ENCODE data around the gene TCF3. TPM values are rescaled to one million over a fixed set of nuclear protein-coding genes. Genes with fewer than 3 reads are reported as not detected.

TCF3 gene
- total RNA-seq, 2 donors from 2014 or later: 18.5 to 28.7 TPM

- no peak for DNase-seq (ENCODE audit: low spot score)
- TF ChIP-seq, protein P1, sequence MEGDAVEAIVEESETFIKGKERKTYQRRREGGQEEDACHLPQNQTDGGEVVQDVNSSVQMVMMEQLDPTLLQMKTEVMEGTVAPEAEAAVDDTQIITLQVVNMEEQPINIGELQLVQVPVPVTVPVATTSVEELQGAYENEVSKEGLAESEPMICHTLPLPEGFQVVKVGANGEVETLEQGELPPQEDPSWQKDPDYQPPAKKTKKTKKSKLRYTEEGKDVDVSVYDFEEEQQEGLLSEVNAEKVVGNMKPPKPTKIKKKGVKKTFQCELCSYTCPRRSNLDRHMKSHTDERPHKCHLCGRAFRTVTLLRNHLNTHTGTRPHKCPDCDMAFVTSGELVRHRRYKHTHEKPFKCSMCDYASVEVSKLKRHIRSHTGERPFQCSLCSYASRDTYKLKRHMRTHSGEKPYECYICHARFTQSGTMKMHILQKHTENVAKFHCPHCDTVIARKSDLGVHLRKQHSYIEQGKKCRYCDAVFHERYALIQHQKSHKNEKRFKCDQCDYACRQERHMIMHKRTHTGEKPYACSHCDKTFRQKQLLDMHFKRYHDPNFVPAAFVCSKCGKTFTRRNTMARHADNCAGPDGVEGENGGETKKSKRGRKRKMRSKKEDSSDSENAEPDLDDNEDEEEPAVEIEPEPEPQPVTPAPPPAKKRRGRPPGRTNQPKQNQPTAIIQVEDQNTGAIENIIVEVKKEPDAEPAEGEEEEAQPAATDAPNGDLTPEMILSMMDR (IDR thresholded peaks at IDR 0.05): no peak
Measured at GRCh38 chr19:1655131-1655981, 2.9 kb upstream of the TCF3 start.

DNA sequence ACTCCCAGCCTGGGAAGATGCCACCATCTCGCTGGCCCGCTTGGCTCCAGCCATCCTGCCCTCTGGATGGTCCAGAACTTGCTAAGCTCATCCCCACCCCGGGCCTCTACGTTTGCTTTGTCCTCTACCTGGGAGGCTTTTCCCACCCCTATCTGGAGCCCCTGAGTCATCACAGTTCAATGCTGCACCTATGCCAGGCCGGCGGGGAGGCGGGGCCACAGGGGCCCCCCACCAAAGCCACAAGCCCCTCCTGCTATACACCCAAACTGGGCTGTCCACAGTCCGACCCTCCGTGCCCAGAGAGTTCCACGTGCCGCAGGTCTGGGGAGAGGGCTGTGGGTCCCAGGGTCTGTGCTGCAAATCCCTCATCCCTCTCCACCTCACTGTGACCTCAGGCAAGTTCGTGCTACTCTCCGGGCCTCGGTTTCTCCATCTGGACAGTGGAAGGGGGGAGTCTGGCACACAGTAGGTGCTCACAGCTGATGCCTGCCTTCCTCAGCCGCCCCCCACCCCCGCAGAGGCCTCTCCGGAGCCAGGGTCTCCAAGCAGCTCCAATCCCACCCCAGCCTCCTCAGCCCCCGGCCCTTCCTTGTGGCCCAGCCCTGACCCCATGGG lies 1.9 kb upstream of the TCF3 start:
- H3K36me3 ChIP-seq: no peaks in the 10 kb centered on the region
- H3K9me3 ChIP-seq: no peaks in the 10 kb centered on the region
- H3K4me1 ChIP-seq: peaks cover 0 to 20% of the 10 kb centered on the region in 2 donors
- H3K27ac ChIP-seq: no peak overlapping the region
- H3K4me3 ChIP-seq: no peak overlapping the region
- no peak for DNase-seq (ENCODE audit: low spot score)
- H3K27me3 ChIP-seq: no peaks in the 10 kb centered on the region
- TF ChIP-seq, protein P1 (IDR thresholded peaks at IDR 0.05): no peak

More at GRCh38 chr19:1655131-1655981, 2.9 kb upstream of the TCF3 start:
- H3K9me3 ChIP-seq: no peaks in the 10 kb centered on the region
- no peaks in the 10 kb centered on the region for H3K36me3 ChIP-seq
- no peaks in the 10 kb centered on the region for H3K27me3 ChIP-seq
- no peak overlapping the region for H3K27ac ChIP-seq
- no peak overlapping the region for H3K4me3 ChIP-seq
- peaks cover 0 to 17% of the 10 kb centered on the region in 2 donors for H3K4me1 ChIP-seq

DNA sequence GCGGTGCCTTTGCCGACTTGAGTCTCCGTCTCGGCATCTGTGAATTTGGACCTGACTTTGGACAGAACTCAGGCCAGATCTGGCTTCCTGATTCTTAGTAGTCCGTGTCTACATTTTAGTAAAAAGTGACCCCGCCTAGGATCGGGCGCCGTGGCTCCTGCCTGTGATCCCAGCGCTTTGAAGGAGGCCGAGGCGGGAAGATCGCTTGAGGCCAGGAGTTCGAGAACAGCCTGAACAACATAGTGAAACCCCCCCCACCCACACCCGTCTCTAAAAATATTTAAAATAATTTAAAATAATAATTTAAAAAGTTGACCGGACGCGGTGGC lies 849 bp upstream of the TCF3 start:
- Histone ChIP-seq H3K27me3 (no peaks in the 10 kb centered on the region), H3K9me3 (no peaks in the 10 kb centered on the region), H3K36me3 (no peaks in the 10 kb centered on the region), H3K4me1 (peaks cover 0 to 20% of the 10 kb centered on the region in 2 donors), H3K4me3 (peak overlapping the region; percentile 61 to 96), H3K27ac (peak overlapping the region; percentile 96 to 100)
- DNase-seq (ENCODE audit: low spot score): no peak
- TF ChIP-seq, protein P1 (IDR thresholded peaks at IDR 0.05): no peak

DNA sequence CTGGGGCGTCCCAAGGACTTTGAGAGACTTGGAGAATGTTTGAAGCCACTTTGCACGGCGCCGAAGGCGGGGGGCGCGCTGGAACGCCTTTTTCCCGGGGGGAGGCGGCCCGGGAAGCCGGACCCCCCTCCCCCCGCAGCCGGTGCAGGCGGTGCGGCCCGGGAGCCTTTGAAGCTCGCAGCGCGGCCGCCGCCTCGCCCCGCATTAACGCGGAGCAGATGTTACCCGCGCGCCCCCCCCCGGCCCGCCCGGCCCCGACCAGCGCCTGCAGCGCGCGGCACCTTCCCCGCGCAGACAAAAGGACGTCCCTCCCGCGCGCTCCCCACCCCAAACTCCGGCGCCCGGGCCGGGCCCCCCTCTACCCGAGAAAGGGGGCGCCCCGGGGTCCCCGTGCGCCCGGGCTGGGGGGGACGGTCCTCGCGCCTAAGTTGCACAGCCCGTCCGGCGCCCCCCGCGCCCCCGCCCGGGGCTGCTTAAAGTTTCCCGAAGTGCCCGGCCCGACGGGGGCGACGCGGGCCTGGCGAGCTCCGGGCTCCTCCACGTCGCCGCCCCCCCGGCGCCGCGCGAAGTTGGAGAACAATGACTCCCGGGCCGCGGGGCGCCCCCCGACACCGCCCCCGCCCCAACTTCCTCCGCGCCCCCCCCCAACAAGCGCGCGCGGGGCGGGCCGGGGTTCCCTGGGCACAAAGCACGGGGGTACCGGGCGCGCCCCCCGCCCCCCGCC lies 685 bp downstream of the TCF3 start:
- Histone ChIP-seq H3K4me3 (peak overlapping the region; percentile 52 to 92), H3K27me3 (no peaks in the 10 kb centered on the region), H3K4me1 (peaks cover 0 to 20% of the 10 kb centered on the region in 2 donors), H3K36me3 (no peaks in the 10 kb centered on the region), H3K9me3 (no peaks in the 10 kb centered on the region), H3K27ac (peak overlapping the region; percentile 3 to 75)
- TF ChIP-seq, protein P1 (IDR thresholded peaks at IDR 0.05): peak in 1 of 2 donors; percentile 25
- DNase-seq (ENCODE audit: low spot score): no peak

GRCh38 chr19:1650650-1651567 lies 1.5 kb downstream of the TCF3 start:
- no peak for DNase-seq (ENCODE audit: low spot score)
- Histone ChIP-seq H3K9me3 (no peaks in the 10 kb centered on the region), H3K27me3 (no peaks in the 10 kb centered on the region), H3K36me3 (peaks cover 4% of the 10 kb centered on the region), H3K27ac (peak overlapping the region; percentile 14 to 75), H3K4me1 (peaks cover 0 to 20% of the 10 kb centered on the region in 2 donors), H3K4me3 (peak overlapping the region; percentile 52 to 92)
- TF ChIP-seq, protein P1 (IDR thresholded peaks at IDR 0.05): no peak

All from right atrium auricular region (tissue), 2 donors.